Breast epithelium (tissue), 4 donors: ENCODE measurements around the gene OSBPL5. TPM values are rescaled to one million over a fixed set of nuclear protein-coding genes. Genes with fewer than 3 reads are reported as not detected.
A peak's percentile ranks its signal among the peaks of the same experiment; 100 is the strongest.
"Not testable (repeated sequence)": the region's sequence is repeated elsewhere in the genome, so short reads cannot be mapped to it uniquely, and the experiment has no call there.

ENCODE experiments used
- DNase-seq, 2 donors: peaks; one replicate each; pipeline ENCODE4 v3.0.0-alpha.2; 2019; ENCODE audit warnings: low spot score in 2 of 2
- H3K27ac ChIP-seq, 2 donors: fragments of 200-600 bp; sonication (generic) in 1 of 2; one replicate each; pipeline ENCODE4 v1.5.1; 2016 to 2019; ENCODE audit warnings: mild to moderate bottlenecking in 1 of 2
- H3K27me3 ChIP-seq, 2 donors: fragments of 200-600 bp; sonication (generic) in 1 of 2; one replicate each; pipeline versions ENCODE4 v1.5.1 to v1.6.0; 2017 to 2019; ENCODE audit warnings: control low read depth in 1 of 2, mild to moderate bottlenecking in 1 of 2
- H3K36me3 ChIP-seq: fragments of 200-600 bp; one replicate; pipeline ENCODE4 v1.5.1; 2019
- H3K4me1 ChIP-seq, 2 donors: fragments of 200-600 bp; sonication (generic); one replicate each; pipeline ENCODE4 v1.5.1; 2016 to 2019; ENCODE audit warnings: control low read depth in 1 of 2
- H3K4me3 ChIP-seq, 3 donors: fragments of 200-600 bp; sonication (generic); 1 replicate in 2 of 3; 2 replicates in 1 of 3; pipeline ENCODE4 v1.5.1; 2016 to 2019; ENCODE audit warnings: mild to moderate bottlenecking in 3 of 3, moderate library complexity in 2 of 3
- H3K9me3 ChIP-seq, 2 donors: fragments of 200-600 bp; sonication (generic) in 1 of 2; one replicate each; pipeline ENCODE4 v1.5.1; 2016 to 2019; ENCODE audit warnings: control low read depth in 1 of 2
- CTCF ChIP-seq, 3 donors: fragments of 450-650 bp; IDR thresholded peaks; one replicate each; pipeline ENCODE4 v1.5.1; 2016 to 2017; ENCODE audit warnings: antibody characterized with exemption in 3 of 3, mild to moderate bottlenecking in 3 of 3, moderate library complexity in 3 of 3
- POLR2A ChIP-seq: fragments of 450-650 bp; IDR thresholded peaks from one replicate; pipeline ENCODE4 v1.6.1; 2016; ENCODE audit warnings: antibody characterized with exemption, mild to moderate bottlenecking, moderate library complexity
- POLR2AphosphoS5 ChIP-seq, 3 donors: sonication (generic); formaldehyde crosslinking; IDR thresholded peaks; one replicate each; pipeline ENCODE4 v1.6.1; 2017; ENCODE audit warnings: antibody characterized with exemption in 3 of 3
- intact Hi-C: fragments of 100-400 bp; cut with DNase I; formaldehyde crosslinking; loops from one replicate; pipeline ENCODE4 v1.15.1; 2023; ENCODE audit warnings: low total_unique reads
- total RNA-seq, 3 donors: library from RNA; depleted of rRNA; stranded (reverse); fragments of >200 nt; gene quantifications; one replicate each; pipeline ENCODE4 v1.1.0, GENCODE V29; 2016

The OSBPL5 gene
- total RNA-seq, 3 donors from 2014 or later: 25.3 to 64.2 (median 27.8) TPM

- Histone ChIP-seq H3K27ac (no peak overlapping the region), H3K9me3 (no peaks in the 10 kb centered on the region), H3K27me3 (no peaks in the 10 kb centered on the region), H3K36me3 (no peaks in the 10 kb centered on the region), H3K4me3 (no peak overlapping the region), H3K4me1 (no peaks in the 10 kb centered on the region)
- TF ChIP-seq POLR2AphosphoS5 (IDR thresholded peaks at IDR 0.05): no peak
- TF ChIP-seq CTCF (IDR thresholded peaks at IDR 0.05): no peak
- TF ChIP-seq POLR2A: no peak
- no peak for DNase-seq
- intact Hi-C loops: no loop called here
These were observed 90.1 kb downstream of the OSBPL5 start for GRCh38 chr11:3074912-3075589.

- Histone ChIP-seq H3K9me3 (no peaks in the 10 kb centered on the region), H3K36me3 (no peaks in the 10 kb centered on the region), H3K27me3 (no peaks in the 10 kb centered on the region), H3K27ac (peak overlapping the region in 1 of 2 donors; percentile 44), H3K4me1 (no peaks in the 10 kb centered on the region), H3K4me3 (no peak overlapping the region)
- intact Hi-C loops: no loop called here
- no peak for DNase-seq
- TF ChIP-seq POLR2AphosphoS5 (IDR thresholded peaks at IDR 0.05) (peak in 2 of 3 donors; percentile 10 to 62), POLR2A (no peak), CTCF (IDR thresholded peaks at IDR 0.05) (no peak)
These were observed 92.1 kb downstream of the OSBPL5 start for GRCh38 chr11:3073029-3073435.

GRCh38 chr11:3069425-3069824 lies 95.7 kb downstream of the OSBPL5 start:
- Histone ChIP-seq H3K4me3 (no peak overlapping the region), H3K4me1 (no peaks in the 10 kb centered on the region), H3K27ac (no peak overlapping the region), H3K27me3 (no peaks in the 10 kb centered on the region), H3K9me3 (no peaks in the 10 kb centered on the region), H3K36me3 (no peaks in the 10 kb centered on the region)
- intact Hi-C loops: no loop called here
- DNase-seq: no peak
- TF ChIP-seq POLR2A (no peak), CTCF (IDR thresholded peaks at IDR 0.05) (no peak), POLR2AphosphoS5 (IDR thresholded peaks at IDR 0.05) (no peak)

- H3K4me1 ChIP-seq, H3K27ac ChIP-seq, H3K9me3 ChIP-seq, H3K36me3 ChIP-seq, H3K4me3 ChIP-seq, H3K27me3 ChIP-seq, intact Hi-C loops, DNase-seq: not testable (repeated sequence)
These were observed 98.8 kb downstream of the OSBPL5 start for GRCh38 chr11:3066308-3066707.

GRCh38 chr11:3064709-3065108 lies 100.4 kb downstream of the OSBPL5 start:
- H3K4me1 ChIP-seq, H3K4me3 ChIP-seq, DNase-seq, H3K36me3 ChIP-seq, H3K27ac ChIP-seq, intact Hi-C loops, H3K9me3 ChIP-seq, H3K27me3 ChIP-seq: not testable (repeated sequence)

- H3K27ac ChIP-seq, H3K4me1 ChIP-seq, H3K9me3 ChIP-seq, H3K27me3 ChIP-seq, H3K4me3 ChIP-seq, H3K36me3 ChIP-seq, intact Hi-C loops, DNase-seq: not testable (repeated sequence)
These were observed 101.2 kb downstream of the OSBPL5 start for GRCh38 chr11:3063876-3064275.

- intact Hi-C loops, H3K36me3 ChIP-seq, H3K27me3 ChIP-seq, H3K9me3 ChIP-seq, H3K27ac ChIP-seq, DNase-seq, H3K4me3 ChIP-seq, H3K4me1 ChIP-seq: not testable (repeated sequence)
These were observed 101.7 kb downstream of the OSBPL5 start for GRCh38 chr11:3063432-3063831.
